ENCODE results near the gene DICER1.
A peak's percentile ranks its signal among the peaks of the same experiment; 100 is the strongest.

Gene DICER1

DNA sequence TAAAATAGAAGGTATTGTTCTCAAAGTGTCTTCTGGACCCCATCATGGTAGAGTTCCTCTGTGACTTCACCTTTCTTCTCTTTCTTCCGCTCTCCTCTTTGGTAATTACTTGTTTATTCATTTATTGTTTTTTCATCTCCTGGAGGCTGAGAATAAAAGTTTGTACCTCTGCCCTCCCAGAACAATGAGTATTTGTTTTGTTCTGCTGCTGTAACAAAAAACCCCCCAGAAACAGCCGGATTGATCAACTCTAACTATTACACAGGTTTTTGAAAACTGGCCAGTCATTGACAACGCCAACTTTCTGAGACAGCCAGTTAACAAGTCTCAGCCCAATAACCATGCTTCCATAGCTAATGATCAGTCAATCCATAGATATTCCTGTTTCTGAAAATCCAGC lies 8.2 kb upstream of the DICER1 start:
- Mint-ChIP-seq H3K9me3 (peaks cover 15 to 29% of the 10 kb centered on the region in 2 donors), H3K4me1 (no peaks in the 10 kb centered on the region), H3K27ac (no peak overlapping the region), H3K27me3 (no peaks in the 10 kb centered on the region), H3K4me3 (no peak overlapping the region)
- no peak for DNase-seq
- ATAC-seq = no peak

- Mint-ChIP-seq H3K27me3 (no peaks in the 10 kb centered on the region), H3K4me1 (no peaks in the 10 kb centered on the region), H3K4me3 (no peak overlapping the region), H3K9me3 (peaks cover 15 to 29% of the 10 kb centered on the region in 2 donors), H3K27ac (peak overlapping the region in 1 of 2 donors; percentile 42)
- DNase-seq = no peak
- ATAC-seq = no peak
Observed at GRCh38 chr14:95164506-95164905, 7.2 kb upstream of the DICER1 start.

DNA sequence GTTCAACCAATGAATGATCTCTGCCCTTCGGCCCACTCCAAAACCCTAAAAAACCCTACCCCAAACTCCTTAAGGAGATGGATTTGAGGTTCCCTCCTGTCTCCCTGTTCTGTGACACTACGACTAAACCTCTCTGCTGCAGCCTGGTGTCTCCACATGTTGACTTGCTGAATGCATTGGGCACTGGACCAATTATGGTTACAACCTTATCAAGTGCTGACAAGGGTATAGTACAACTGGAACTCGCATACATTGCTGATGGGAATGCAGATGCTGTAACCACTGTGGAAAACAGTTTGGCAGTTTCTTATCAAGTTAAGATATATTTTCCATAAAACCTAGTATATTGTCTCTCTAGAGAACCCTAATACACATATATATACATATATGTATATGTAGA lies 6.3 kb upstream of the DICER1 start:
- no peak overlapping the region for H3K27ac Mint-ChIP-seq
- DNase-seq (no peak), ATAC-seq (no peak)
- H3K4me1 Mint-ChIP-seq = no peaks in the 10 kb centered on the region
- H3K9me3 Mint-ChIP-seq = peaks cover 15 to 29% of the 10 kb centered on the region in 2 donors
- H3K27me3 Mint-ChIP-seq = no peaks in the 10 kb centered on the region
- H3K4me3 Mint-ChIP-seq = no peak overlapping the region

DNA sequence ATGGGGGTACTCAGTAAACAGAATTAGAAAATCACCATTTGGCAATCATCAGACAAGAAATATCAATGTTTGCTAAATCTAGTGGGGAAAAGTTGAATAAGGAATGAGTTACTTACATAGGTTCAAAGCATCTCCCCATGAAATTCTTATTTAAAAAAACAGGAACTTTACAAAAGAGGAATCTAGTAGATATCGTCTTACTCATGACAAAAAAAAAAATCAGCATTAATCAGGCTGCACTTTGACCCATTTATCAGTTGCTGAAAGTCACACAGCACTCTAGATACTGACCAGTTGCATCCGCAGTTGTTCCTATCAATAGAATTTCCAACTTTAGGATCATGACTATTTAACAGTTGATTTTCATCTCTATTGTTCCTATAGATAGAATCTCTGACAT lies 5.8 kb upstream of the DICER1 start:
- Mint-ChIP-seq H3K27ac (no peak overlapping the region), H3K4me1 (peaks cover 4% of the 10 kb centered on the region), H3K27me3 (no peaks in the 10 kb centered on the region)

GRCh38 chr14:95162641-95163040 lies 5.3 kb upstream of the DICER1 start:
- no peak for ATAC-seq
- no peaks in the 10 kb centered on the region for H3K27me3 Mint-ChIP-seq
- H3K27ac Mint-ChIP-seq = no peak overlapping the region
- H3K4me3 Mint-ChIP-seq = no peak overlapping the region
- H3K4me1 Mint-ChIP-seq = peaks cover 9% of the 10 kb centered on the region
- peaks cover 15 to 24% of the 10 kb centered on the region in 2 donors for H3K9me3 Mint-ChIP-seq
- DNase-seq = no peak

More for the DNA sequence above, 5.8 kb upstream of the DICER1 start:
- no peak for DNase-seq
- ATAC-seq = no peak
- Mint-ChIP-seq H3K9me3 (peaks cover 15 to 29% of the 10 kb centered on the region in 2 donors), H3K4me3 (no peak overlapping the region)

GRCh38 chr14:95157048-95157326 lies 342 bp downstream of the DICER1 start:
- ATAC-seq (peak; percentile 54), DNase-seq (no peak)
- no peaks in the 10 kb centered on the region for H3K9me3 Mint-ChIP-seq
- peak overlapping the region; percentile 42 to 100 for H3K27ac Mint-ChIP-seq
- no peaks in the 10 kb centered on the region for H3K27me3 Mint-ChIP-seq
- H3K4me1 Mint-ChIP-seq = peaks cover 49% of the 10 kb centered on the region
- H3K4me3 Mint-ChIP-seq = peak overlapping the region; percentile 96 to 99

DNA sequence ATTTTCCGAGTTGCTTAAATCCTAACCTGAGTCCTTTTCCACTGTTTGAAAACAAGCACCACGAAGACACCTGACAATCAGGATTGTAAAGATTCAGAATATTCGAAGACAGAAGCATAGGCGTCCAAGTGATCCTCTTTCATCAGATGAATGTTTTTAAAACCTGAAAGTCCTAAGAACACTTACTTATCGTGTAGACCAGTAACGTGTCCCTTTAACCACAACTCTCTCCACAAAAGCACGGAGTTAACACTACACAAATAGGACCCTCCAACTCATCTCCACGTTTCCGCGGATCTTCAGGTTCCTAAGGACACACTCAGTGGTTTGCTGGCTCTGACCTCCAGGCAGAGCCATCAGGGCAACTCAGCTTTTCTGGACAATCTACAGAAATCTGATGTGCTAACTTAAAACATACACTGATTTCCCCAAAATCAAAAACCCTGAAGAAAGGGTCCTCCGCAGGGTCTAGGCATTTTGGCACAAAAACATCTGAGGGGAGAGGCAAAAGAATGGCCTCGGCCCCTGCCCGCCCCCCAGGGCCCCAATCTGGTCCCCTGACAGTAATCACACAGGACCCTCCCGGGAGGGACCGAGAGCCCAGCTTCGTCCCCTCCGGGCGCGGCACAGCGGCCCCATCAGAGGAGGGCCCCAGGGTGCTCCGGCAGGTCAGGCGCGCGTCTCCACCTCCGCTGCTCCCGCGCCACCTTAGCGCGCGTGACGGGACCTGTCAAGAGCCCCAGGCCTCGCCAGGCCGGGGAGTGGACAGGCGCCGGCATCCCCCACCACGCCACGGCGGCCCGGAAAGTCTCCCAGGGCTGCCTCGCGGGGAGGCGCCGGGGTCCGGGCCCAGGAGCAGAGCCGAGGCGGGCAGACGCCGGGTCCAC lies 925 bp downstream of the DICER1 start:
- H3K4me3 Mint-ChIP-seq = peak overlapping the region; percentile 77 to 88
- ATAC-seq (peak; percentile 45), DNase-seq (peak; percentile 52 to 53)
- H3K9me3 Mint-ChIP-seq = no peaks in the 10 kb centered on the region
- peaks cover 55% of the 10 kb centered on the region for H3K4me1 Mint-ChIP-seq
- peak overlapping the region; percentile 60 to 91 for H3K27ac Mint-ChIP-seq
- H3K27me3 Mint-ChIP-seq = no peaks in the 10 kb centered on the region

DNA sequence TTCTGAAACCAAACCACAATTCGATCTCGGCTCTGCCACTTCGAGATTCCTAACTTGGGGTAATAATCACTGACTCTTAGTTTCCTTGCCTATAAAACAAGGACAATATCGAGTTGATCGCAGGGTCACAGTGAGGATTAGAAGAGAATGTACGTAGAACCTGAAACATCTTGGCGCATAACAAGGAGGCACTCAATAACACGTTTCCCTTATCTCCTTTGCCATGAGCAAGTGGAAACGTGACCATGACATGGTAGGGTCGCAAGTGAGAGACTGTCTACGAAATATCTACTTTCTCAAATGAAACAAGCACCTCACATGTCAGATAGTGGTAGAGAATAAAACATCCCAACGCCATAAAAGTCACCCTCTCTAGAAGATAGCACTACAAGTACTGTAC lies 2.3 kb downstream of the DICER1 start:
- Mint-ChIP-seq H3K9me3 (no peaks in the 10 kb centered on the region), H3K27ac (no peak overlapping the region), H3K4me3 (peak overlapping the region; percentile 77 to 88), H3K4me1 (peaks cover 66% of the 10 kb centered on the region), H3K27me3 (no peaks in the 10 kb centered on the region)
- no peak for ATAC-seq
- no peak for DNase-seq

GRCh38 chr14:95153866-95154265 lies 3.5 kb downstream of the DICER1 start:
- Mint-ChIP-seq H3K9me3 (no peaks in the 10 kb centered on the region), H3K27ac (no peak overlapping the region), H3K27me3 (no peaks in the 10 kb centered on the region), H3K4me1 (peaks cover 77% of the 10 kb centered on the region), H3K4me3 (peak overlapping the region in 1 of 2 donors; percentile 77)
- ATAC-seq (no peak), DNase-seq (no peak)

DNA sequence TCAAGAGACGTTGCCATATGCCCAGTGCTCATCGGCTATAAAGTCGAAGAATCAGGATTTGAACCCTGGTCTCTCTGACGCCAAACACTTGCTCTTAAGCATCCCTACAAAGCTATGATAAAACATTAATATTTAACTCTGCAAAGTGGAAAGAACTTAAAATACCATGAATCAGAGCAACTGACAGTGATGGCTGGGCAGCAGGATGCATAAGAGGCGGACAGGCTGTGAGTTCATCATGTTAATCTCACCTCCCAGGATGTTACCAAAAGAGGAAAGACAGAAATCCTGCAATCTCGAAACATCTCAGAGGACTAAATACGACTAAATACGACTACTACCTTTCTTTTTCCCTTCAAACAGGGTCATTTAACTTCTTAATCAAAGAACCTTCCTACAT lies 5.8 kb downstream of the DICER1 start:
- H3K4me3 Mint-ChIP-seq = no peak overlapping the region
- no peak overlapping the region for H3K27ac Mint-ChIP-seq
- ATAC-seq = no peak

DNA sequence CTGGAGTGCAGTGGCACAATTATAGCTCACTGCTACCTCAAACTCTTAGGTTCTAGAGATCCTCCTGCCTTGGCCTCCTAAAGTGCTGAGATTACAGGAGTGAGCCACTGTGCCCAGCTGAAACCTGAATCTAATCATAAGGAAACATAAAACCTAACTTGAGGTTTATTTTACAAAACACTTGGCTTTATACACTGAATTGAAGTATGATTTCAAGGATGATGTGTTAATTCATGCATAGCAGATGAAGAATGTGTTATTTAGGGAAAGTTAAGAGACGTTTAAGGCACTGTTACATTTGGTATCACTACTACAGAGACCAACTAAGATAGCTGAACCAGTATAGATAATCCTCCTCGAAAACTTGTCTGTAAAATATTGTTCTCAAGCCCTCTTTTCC lies 6.4 kb downstream of the DICER1 start:
- Mint-ChIP-seq H3K27ac (no peak overlapping the region), H3K4me3 (no peak overlapping the region), H3K9me3 (peaks cover 5 to 6% of the 10 kb centered on the region in 2 donors), H3K27me3 (no peaks in the 10 kb centered on the region), H3K4me1 (peaks cover 93% of the 10 kb centered on the region)
- ATAC-seq = peak; percentile 58
- no peak for DNase-seq

More for the DNA sequence above, 5.8 kb downstream of the DICER1 start:
- no peak for DNase-seq
- Mint-ChIP-seq H3K4me1 (peaks cover 91% of the 10 kb centered on the region), H3K27me3 (no peaks in the 10 kb centered on the region), H3K9me3 (peaks cover 4% of the 10 kb centered on the region in 2 donors)

- DNase-seq = no peak
- H3K4me3 Mint-ChIP-seq = no peak overlapping the region
- ATAC-seq = no peak
- H3K27ac Mint-ChIP-seq = no peak overlapping the region
- H3K27me3 Mint-ChIP-seq = no peaks in the 10 kb centered on the region
- peaks cover 7 to 13% of the 10 kb centered on the region in 2 donors for H3K9me3 Mint-ChIP-seq
- peaks cover 89% of the 10 kb centered on the region for H3K4me1 Mint-ChIP-seq
Observed at GRCh38 chr14:95149441-95149840, 7.9 kb downstream of the DICER1 start.

DNA sequence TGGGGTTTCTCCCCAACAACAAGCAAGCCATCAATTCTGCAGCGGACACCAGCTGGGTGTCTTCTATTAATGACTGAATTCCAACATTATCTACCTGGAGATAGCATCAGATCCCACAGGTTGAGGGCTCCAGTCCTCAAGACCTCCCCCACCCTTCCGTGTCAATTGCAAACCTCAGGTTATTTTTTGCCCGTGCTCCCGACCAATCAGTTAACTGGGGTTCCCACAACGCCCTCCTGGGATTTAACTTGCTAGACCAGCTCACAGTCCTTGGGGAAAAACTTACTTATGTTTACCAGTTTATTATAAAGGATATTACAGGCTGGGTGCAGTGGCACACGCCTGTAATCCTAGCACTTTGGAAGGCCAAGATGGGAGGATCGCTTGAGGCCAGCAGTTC lies 9.7 kb downstream of the DICER1 start:
- ATAC-seq = no peak
- Mint-ChIP-seq H3K27ac (peak overlapping the region in 1 of 2 donors; percentile 40), H3K9me3 (peaks cover 7 to 13% of the 10 kb centered on the region in 2 donors), H3K27me3 (no peaks in the 10 kb centered on the region), H3K4me3 (no peak overlapping the region), H3K4me1 (peaks cover 91% of the 10 kb centered on the region)
- no peak for DNase-seq

GRCh38 chr14:95146079-95146771 lies 11.1 kb downstream of the DICER1 start:
- Mint-ChIP-seq H3K4me3 (no peak overlapping the region), H3K27ac (no peak overlapping the region)

GRCh38 chr14:95144849-95145248 lies 12.5 kb downstream of the DICER1 start:
- no peak for ATAC-seq
- H3K4me1 Mint-ChIP-seq = peaks cover 88% of the 10 kb centered on the region
- no peak for DNase-seq
- no peak overlapping the region for H3K27ac Mint-ChIP-seq
- H3K4me3 Mint-ChIP-seq = peak overlapping the region in 1 of 2 donors; percentile 23
- H3K27me3 Mint-ChIP-seq = no peaks in the 10 kb centered on the region
- H3K9me3 Mint-ChIP-seq = peaks cover 7 to 13% of the 10 kb centered on the region in 2 donors

More at GRCh38 chr14:95146079-95146771, 11.1 kb downstream of the DICER1 start:
- DNase-seq = no peak
- peaks cover 7 to 13% of the 10 kb centered on the region in 2 donors for H3K9me3 Mint-ChIP-seq
- ATAC-seq = no peak
- no peaks in the 10 kb centered on the region for H3K27me3 Mint-ChIP-seq
- H3K4me1 Mint-ChIP-seq = peaks cover 91% of the 10 kb centered on the region
